Stimulated activated CD4-positive, alpha-beta T cell treated with anti-CD3 and anti-CD28 coated beads, Interleukin-4, amount 100 ng/mL, for 48 hours (primary cell): ENCODE measurements around the gene C11orf24.
A peak's percentile ranks its signal among the peaks of the same experiment; 100 is the strongest.

ENCODE experiments used
- DNase-seq, 2 donors: peaks; one replicate each; pipeline ENCODE4 v3.0.0-alpha.2; 2020; ENCODE audit warnings: low read depth in 2 of 2

Gene C11orf24

DNA sequence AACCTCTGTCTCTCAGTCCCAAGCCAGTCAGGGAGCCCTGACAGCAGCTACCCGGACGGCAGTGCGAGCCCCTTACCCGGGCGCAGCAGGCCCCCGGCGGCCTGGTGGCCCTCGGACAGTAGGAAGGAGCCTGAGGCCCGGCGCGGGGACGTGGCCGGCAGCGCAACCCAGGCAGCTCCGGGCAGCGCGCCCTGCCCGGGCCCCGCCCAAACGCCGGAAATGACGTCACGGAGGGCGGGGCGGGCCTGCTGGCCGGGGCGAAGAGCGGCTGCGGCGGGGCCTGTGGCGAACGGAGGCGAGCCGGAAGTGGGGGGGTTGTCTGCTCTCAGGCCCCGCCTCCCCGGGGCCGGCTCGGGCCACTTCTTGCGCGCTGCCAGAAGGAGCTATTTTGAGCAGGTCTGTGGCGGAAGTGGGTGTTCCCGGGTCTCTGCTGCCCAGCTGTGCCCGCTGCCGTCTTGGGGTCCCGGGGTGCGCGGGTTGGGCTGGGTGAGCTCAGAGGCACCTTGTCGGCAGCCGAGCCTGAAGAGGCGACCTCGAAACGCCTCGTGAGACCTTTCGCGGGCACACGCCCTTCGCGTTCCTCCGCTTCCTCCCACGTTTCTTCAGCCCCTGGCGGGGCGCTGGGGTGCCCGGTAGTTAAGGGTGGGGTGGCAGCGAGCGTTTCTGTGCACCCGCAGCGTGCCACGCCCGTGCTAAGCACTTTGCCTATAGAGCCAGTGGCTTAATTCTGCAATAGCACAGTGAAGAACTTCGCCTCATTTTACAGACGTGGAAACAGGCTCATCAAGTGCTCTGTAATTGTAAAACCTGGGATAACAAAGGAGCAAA lies at the start of gene C11orf24:
TSS of gene C11orf24 (minus strand) at position 193 of the 828 bp plus-strand sequence. CDS start 8,206 bp downstream, outside the sequence.
- DNase-seq, result peak; percentile 92 to 93

DNA sequence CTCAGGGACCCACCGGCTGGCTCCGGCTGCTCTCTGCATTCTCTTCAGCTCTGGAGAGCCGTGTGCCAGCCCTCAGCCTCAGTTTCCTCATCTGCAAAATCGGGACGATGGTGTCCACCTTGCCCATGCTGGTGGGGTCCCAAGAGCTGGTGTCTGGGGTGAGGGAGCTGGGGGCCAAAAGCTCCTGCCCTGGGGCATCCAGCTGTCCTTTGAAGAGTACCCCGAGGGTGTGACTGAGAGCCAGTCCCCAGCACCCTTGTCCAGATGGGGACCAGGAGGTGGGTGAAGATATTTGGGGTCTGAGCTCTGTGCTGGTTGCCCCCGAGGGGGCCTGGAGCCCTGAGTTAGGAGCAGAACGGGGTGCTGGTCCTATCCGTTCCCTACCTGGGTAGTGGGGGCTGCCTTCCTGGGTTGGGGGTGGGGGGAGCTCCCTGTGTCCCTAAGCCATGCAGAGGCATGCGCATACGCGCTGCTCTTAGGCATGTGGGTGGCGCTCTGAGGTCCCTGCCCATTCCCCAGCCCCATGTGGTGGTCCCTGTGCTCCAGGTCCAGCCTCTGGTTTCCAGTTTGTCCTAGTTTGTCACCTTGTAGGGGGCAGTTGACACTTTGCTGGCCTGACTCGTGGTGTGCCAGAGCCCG lies 45.5 kb upstream of the C11orf24 start:
- DNase-seq, result no peak

DNA sequence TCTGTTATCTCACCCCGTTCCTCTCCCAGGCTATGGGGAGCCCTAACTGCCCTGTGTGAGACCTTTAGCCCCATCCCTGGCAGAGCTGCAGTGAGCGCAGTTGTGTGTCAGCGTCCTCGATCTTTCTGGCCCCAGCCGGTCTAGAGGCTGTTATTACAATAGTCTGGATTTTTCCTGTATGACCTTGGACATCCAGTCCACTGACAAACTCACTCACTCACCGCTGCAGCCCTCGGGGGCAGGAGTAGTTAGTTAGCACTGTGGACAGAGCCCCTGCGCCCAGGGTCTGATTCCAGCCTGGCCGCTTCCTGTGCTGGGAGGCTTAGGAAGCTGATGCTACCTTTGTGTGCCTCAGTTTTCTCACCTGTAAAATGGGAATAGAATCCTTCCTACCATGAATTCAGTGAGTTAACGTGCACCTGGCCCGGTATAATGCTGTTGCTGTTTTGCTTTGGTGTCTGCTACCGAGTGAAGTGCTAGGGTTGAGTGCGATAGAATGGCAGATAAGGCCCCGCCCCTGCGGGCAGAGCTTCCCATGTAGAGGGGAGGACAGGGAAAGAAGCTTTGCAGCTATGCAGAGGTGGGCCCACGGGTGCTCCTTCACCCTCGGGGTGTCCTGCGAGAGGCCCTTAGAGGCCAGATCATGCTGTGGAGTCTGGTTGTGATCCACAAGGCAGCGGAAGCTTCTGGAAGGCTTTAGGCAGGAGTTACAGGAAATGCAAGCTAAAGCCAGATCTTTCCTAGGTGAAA lies 43.6 kb upstream of the C11orf24 start:
- no peak for DNase-seq

DNA sequence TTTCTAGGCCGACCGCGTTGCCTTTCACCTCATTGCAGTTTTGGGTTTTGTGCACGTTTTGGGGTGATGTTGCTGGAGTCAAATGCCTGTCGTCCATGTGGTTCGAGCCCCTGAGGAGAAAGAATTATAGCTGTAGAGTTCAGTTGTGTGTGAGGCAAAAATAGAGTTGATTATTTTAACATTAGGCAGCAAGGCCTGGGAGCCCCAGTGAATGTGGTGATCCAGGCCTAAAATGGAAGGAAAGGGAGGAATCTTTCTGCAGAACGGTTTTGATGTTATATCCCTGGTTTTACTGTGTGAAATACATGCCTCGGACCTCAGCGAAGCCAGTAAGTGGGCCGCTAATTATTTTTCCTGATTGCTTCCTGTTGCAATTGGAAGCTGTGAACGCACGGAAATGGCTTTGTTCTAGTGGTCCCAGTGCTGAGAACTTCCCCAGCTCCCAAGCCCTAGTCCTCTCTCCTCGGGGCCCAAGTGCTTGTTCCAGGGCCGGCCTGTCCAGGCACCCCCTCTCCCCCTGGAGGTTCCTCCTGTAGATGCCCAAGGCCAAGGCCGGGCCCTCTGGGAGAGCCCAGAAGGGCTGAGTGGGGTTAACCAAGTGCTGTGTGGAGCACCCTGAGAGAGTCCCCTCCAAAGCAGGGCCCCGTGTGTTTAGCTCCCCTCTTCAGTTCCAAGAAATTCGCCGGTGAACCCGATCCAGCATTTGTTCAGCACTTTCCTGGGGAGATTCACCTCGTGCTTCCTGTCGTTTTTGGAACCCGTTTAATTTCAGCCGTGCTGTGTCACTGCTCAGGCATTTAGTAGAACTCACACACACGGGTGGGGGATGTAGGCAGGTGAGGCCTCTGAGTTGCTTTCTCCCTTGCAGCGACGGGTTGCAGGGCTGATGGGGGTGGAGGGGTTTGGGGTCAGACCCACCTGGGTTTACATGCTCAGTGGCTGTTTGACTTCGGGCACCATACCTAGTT lies 42.7 kb upstream of the C11orf24 start:
- DNase-seq, result no peak

DNA sequence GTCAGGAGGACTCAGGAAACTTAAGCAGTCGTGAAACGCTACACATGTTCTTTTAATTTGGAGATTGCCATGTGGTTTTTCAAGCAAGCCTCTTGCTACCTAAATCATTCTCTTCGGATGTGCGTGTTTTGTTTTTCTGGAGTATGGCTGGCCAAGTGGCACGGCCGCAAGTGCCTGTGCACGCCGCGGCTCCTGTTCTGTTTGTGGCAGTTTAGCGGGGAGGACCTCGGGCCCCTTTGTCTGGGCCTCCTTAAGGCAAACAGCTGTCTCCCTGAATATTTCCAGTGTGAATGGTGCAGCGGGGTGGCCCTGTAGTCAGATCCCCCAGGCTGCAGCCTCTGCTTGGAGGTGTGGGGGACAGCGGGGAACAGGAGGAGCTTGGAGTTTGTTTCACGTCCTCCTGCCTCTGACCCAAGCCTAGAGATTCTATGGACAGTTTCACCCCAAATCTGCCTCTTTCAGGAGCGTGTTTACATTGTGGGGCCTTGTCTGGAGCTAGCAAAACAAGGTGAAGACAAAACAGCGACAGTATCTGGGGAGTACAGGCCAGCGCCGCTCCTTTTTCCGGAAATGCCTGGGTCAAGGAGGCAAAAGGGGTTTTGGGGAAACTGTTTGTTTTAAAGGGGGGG lies 41.9 kb upstream of the C11orf24 start:
- no peak for DNase-seq

DNA sequence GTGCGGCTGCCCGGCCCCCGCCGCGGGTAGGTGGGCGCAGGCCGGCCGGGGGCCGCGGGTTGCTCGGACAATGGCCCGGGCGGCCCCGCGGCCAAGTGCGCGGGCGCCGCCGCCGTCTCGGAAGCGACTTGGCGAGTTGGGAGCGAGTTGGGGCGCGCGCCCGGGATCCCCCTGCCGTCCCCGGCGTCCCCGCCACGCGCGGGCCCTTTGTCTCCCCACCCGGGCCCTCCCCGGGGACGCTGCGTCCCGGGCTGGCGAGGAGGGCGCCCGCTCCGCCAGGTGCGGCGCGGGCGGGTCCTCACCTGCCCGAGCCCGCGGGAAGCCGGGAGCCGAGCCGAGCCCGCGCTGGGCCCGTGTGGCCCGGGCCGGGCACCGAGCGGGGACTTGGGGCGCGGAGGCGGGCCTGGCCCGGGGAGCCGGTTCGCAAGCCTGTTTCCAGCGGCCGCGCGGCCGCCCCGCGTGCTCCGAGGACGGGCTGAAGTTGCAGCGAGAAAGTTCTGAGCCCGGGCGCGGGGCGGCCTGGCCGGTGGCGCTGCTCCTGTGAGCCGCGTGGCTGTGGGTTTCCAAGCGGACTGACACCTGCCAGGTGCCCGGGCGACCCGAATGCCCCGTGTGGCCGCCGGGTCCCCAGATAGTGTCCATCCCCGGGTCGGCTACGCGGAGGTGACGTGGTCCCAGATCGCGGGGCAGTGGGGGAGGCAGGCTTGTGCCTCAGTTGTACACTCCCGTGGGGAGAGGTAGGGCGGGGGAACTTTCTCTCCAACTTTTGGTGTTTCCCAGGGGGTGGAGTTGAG lies 41.2 kb upstream of the C11orf24 start:
- no peak for DNase-seq

DNA sequence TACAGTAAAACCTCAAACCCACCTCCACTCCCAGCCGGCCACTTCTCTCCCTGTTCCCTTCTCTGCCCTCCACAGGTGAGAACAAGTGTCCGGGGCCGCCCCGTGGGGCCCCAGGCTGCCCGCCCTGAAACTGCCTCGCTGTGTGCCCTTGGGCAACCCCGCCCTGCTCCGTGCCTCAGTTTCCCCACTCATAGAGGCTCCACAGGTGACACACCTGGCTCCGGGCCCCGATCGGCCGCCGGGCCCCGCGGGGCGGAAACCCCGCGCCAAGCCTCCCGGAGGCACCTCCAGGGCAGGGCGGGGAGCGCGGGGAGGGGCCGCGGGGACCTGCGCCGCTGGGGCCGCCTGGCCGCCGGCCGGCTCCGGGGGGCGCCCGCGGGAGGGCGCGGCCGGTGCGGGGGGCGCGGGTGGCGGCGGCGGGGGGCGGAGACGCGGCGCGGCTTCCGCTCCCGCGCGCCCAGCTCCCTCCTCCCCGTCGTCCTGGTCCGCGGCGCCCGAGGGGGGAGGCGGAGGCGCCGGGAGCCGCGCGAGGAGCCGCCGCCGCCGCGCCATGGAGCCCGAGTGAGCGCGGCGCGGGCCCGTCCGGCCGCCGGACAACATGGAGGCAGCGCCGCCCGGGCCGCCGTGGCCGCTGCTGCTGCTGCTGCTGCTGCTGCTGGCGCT lies 40.5 kb upstream of the C11orf24 start, which contains the start of gene LRP5:
TSS of gene LRP5 (plus strand) at position 475 of the 663 bp plus-strand sequence. CDS start at position 599, 124 bp downstream.
- no peak for DNase-seq

DNA sequence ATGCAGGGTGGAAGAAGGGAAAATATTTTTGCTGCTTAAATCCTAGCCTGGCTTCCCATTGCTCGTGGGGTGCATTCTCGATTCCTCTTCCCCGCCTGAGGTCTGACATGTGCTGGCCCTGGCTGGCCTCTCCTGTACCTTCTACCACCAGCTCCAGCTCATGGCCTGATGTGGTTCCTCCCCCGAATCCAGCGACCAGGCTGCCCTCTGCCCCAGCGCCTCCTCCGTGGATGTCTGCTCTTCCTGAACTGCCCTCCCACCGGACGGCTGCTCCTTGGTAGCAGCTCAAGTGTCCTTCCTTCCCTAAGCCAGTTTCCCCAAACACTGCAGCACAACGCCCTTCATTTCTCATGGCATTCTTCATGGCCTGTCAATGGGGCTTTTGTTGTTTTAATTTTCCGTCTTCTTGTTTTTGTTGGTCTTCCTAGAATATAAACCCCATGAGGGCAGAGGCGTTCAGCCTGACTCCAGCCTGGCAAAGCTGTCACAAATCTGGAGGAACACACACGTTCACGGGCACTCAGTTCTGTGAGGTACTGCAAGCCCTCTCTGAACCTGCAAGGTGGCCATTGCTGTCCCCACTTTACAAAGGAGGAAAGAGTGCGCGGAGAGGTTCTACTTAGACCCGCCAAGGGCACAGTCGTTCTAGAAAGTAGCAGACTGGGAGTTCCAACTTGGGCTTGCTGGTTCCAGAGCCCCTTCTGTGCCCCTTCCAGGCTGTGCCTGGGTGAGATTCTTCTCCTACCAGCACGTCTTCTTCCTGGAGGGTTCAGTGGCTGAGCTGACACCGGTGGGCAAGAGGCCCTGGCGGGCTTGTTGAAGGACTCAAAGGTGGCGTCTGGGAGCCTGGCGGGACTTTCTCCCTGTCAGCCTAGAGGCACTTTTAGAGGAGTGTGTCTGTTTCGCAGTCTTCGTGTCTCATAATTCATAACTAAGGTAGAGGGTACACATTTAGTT lies 39.7 kb upstream of the C11orf24 start:
- DNase-seq, result no peak

DNA sequence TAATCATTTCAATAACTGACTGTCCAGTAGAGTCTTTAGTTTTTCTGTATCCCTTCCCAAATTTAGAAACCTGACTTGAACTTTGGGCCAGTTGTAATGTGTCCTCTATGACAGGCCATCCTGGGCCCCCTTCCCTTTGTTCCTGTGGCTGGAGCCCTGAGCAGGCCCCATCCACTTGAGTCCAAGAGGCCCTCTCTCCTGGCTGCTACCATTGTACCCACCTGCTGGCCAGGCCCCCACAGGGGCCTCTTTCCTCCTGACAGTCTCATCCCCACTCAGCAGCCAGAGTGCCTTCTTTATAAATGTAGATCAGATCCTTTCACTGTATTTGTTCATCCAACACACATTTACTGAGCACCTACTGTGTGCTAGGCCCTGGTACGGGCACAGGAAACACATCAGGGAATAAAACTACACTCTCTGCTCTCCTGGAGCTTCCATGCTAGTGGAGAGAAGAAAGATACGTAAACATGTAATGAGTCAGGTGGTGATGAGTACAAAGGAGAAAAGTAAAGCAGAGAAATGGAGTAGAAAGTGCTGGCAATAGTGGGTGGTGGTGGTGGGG lies 37.9 kb upstream of the C11orf24 start:
- no peak for DNase-seq

DNA sequence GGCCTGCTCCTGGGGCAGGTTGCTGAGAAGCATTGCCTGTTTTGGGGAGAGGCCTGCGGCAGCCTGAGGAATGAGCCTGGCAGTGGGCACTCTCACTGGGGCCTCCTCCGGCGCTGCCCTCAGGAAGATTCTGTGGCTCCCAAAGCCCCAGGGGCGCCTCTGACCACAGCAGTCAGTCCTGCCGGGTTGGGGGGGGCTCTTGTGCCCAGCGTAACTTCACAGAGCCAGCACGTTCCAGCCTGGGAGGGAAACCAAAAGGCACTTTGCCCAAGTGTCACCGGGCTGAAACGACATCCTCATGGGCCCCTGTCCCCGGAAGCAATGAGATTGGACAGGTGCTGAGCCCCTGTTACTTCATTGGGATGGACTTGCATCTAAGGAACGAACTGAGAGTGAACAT lies 36.3 kb upstream of the C11orf24 start:
- DNase-seq, result no peak

DNA sequence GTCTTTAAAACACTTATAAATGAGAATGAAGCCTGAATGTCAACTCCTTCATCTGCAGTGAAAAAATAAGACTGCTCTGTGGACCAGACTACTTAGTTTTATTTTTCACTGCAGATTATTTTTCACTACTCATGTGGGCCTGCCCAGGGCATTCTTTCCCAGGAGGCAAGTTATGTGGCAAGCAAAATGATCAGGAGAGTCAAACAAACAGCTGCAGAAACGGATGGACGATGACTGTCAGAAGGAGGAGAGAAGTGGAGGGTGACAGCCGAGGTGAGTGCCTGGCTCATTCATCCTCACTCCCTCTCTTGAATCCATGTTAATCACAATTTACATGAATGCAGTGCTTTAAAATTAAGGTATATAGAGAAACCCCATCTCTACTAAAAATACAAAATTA lies 34.9 kb upstream of the C11orf24 start:
- DNase-seq, result no peak

DNA sequence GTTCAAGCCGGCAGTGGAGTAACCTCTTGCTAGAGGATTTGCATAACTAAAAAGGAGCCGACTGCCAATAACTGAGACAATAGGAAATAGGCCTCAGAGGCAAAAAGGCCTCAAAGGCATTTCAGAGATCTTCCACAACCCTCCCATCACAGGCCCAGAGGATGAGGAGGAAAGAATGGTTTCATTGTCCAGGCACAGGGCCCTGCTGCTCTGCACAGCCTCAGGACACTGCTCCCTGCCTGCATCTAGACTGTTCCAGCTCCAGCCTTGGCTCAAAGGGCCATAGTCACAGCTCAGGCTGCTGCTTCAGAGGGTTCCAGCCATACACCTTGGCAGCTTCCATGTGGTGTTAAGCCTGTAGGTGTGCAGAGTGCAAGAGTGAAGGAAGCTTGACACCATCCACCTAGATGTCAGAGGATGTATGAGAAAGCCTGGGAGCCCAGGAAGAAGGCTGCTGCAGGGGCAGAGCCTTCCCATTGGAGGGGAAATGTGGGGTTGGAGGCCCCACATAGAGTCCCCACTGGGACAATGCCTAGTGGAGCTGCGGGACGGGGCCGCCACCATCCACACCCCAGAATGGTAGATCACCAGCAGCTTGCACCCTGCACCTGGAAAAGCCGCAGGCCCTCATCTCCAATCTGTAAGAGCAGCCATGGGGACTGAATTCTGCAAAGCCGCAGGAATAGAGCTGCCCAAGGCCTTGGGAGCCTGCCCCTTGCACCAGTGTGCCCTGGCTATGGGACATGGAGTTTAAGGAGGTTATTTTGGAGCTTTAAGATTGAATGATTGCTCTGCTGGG lies 32.4 kb upstream of the C11orf24 start:
- no peak for DNase-seq

DNA sequence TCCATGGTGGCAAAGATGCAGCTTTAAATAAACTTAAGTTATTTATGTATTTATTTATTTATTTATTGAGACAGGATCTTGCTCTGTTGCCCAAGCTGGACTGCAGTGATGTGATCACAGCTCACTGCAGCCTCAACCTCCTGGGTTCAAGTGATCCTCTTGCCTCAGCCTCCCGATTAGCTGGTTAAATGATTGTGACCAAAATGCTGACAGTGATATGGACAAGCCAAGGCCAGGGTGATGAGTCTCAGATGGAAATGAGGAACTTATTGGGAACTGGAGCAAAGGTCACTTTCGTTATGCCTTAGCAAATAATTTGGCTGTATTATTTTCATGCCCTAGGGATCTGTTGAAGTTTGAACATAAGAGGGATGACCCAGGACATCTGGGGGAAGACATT lies 31.3 kb upstream of the C11orf24 start:
- no peak for DNase-seq

DNA sequence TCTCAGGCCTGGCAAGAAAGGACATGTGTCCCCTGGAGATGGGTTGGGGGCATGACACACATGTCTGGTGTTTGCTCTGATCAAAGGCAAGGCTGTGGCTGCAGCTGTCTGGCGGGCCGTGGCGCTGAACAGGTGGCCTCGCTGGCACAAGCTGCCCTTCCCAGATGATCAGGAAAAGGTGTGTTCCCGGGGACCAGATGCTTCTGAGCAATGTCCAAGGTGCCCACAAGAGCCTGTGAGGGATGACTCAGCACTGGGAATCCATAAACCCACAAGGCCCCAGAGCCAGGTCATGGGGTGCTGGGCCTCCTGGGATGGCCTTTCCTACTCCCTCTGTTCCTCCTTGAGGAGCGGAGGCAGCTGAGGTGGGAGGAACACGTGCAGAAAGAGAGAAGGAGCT lies 30.9 kb upstream of the C11orf24 start:
- DNase-seq, result no peak

DNA sequence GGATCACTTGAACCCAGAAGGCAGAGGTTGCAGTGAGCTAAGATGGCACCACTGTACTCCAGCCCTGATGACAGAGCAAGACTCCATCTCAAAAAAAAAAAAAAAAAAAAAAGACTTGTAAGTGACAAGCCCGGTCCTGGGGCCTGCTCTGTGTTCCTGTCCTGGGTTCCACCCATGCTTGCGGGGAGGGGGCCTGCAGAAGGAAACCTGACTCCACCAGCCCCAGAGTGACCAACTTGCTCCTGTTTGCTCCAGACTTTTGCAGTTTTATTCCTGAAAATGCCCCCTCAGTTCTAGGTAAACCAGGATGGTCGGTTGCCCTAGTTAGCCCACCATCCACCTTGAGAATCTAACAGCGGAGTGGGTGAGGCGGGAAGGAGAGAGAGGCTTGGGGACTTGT lies 30.5 kb upstream of the C11orf24 start:
- DNase-seq, result no peak

DNA sequence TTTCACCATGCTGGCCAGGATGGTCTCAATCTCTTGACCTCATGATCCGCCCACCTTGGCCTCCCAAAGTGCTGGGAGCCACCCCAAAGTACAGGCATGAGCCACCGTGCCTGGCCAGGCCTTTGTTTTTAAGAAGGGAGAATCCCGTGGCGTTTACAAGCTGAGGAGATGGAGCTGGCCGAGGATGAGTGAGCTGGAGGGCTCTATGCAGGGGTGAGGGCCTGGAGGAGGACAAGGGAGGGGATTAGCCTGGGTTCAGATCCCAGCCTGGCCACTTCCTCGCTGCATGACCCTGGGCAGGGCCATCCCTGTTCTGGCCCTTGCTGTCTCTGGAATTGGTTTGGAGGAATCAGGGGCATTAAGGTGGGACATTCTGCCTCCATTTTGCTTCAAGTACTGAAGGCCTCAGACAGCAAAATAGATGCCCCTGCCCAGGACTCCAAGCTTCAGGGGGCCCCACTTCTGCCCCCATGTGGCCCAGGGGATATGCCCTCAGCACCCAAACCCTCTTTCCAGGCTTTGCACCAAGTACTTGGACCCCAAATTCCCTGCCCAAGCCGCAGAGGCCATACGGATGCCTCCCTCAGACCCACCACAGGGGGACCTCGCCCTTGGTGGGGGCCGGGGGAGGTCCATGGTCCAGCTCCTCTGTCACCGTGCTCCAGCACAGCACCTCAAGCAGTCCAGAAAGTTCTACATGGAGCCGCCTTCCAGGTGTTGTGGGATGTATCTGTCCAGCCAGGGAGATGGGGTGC lies 28.5 kb upstream of the C11orf24 start:
- no peak for DNase-seq
